Endothelial cell of umbilical vein (primary cell): ENCODE data around the gene LONRF2.

Source experiments
- FOS ChIP-seq: IDR thresholded peaks from 2 replicates; pipeline ENCODE4 v1.6.1; 2011; ENCODE audit warnings: mild to moderate bottlenecking, low read length, moderate library complexity, borderline replicate concordance; ENCODE audit not compliant: insufficient read depth
- MAX ChIP-seq: IDR thresholded peaks from 2 replicates; pipeline ENCODE4 v1.6.1; 2011; ENCODE audit not compliant: insufficient read depth, insufficient read length

DNA sequence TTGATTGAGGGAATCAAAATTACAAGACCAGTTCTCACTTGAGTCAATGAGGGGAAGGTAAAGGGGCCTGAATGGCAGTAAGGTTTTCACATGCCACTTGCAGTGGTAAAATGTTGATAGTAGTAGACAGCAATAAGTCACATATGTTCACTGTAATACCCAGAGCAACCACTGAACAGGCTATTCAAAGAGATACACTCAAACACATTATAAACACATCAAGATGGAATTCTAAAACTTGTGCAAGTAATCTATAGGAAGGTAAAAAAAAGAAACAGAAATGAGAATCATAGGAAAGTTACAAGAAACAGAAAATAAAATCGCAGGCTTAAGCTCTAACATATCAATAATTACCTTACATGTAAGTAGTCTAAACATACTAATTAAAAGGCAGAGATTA is 93.3 kb downstream of the LONRF2 start:
- no peak for TF ChIP-seq MAX
- no peak for TF ChIP-seq FOS
